COLO668 (cell line): ENCODE results near the gene GUCY1B1.
A peak's percentile ranks its signal among the peaks of the same experiment; 100 is the strongest.
"Not testable (repeated sequence)": the region's sequence is repeated elsewhere in the genome, so short reads cannot be mapped to it uniquely, and the experiment has no call there.

ENCODE experiments used
- DNase-seq: peaks from one replicate; lab custom pipeline; 2025; ENCODE audit not compliant: unreplicated experiment; lab: John Stamatoyannopoulos, UW

Gene GUCY1B1

GRCh38 chr4:155761916-155762315 lies 3.1 kb downstream of the GUCY1B1 start:
- no peak for DNase-seq

GRCh38 chr4:155762334-155762733 lies 3.5 kb downstream of the GUCY1B1 start:
- no peak for DNase-seq

DNA sequence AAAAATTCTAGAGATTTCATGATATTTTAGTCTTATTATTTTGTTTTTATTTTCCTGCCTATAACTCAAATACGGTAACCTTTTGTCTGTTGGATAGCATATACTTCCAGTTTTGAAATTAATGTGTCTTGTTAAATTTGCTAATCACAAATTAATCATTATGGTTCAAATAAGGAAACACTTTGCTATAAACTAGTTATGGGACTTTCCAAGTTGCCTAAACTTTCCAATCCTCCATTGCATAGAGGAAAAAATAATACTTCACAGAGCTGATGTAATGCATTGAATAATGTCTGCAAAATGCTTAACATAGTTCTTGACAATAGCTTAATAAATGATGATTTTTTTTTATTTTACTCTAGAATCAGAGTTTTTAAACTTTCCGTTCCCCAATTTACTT lies 4.7 kb downstream of the GUCY1B1 start:
- no peak for DNase-seq

GRCh38 chr4:155765149-155765548 lies 6.3 kb downstream of the GUCY1B1 start:
- DNase-seq: no peak

DNA sequence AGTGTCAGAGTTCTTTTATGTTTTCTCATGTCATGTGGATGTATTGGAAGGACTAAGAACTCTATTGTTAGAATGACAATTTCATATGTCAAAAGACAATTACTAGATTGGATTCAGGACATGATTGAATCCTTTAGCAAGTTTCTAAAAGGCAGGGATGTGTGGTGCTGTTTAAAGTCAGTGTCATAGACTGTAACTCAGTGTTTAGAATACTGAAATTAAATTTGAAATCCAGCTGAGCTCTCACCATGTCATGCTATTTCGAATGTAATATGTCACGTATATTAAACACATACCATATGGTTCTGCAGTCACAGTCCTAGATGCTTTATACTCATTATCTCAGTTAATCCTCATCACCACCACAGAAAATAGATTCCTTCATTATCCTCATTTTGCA lies 7.8 kb downstream of the GUCY1B1 start:
- no peak for DNase-seq

- no peak for DNase-seq
Measured at GRCh38 chr4:155768370-155768769, 9.5 kb downstream of the GUCY1B1 start.

- no peak for DNase-seq
Measured at GRCh38 chr4:155769090-155769489, 10.3 kb downstream of the GUCY1B1 start.

- DNase-seq: no peak
Measured at GRCh38 chr4:155772459-155773195, 13.8 kb downstream of the GUCY1B1 start.

- DNase-seq: no peak
Measured at GRCh38 chr4:155773196-155773800, 14.5 kb downstream of the GUCY1B1 start.

- no peak for DNase-seq
Measured at GRCh38 chr4:155774033-155774432, 15.2 kb downstream of the GUCY1B1 start.

- DNase-seq: no peak
Measured at GRCh38 chr4:155777971-155778735, 19.3 kb downstream of the GUCY1B1 start.

DNA sequence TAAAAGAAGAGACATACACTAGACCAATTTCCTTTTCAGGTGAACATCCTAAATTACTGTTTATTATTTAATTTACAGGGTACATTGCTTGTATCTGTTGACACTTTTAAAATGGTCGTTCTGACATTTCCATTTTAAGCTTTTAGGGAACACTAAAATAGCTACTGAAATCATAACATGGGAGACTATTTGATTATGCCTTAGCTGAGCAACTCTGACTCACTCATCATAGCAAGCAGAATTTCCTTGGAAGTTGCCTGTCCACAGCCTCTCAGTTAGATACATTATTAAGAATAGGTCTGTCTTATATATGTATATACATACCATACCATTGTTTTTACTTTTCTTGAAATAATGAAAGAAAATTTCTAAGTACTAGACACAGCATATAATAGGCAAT lies 22.0 kb downstream of the GUCY1B1 start:
- DNase-seq: no peak

- DNase-seq: no peak
Measured at GRCh38 chr4:155781249-155781831, 22.5 kb downstream of the GUCY1B1 start.

- DNase-seq: no peak
Measured at GRCh38 chr4:155784637-155785036, 25.8 kb downstream of the GUCY1B1 start.

DNA sequence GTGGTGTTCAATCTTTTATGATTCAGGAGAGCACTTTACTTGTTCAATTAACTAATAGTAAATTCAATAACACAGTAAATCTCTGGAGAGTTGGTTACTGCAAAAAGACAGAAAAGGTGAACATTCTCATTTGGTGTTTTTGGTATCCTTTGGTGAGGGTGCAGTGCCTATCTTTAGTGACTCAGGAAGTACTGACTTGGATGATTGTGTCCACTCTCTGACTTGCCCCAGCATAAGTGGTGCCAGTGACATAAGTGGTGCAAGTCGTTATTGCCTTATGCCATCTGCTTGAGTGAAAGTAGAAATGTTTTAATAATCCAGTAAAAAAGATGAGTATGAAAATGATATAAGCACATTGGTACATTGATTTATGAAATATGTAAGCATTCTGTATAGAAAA lies 27.0 kb downstream of the GUCY1B1 start:
- no peak for DNase-seq

DNA sequence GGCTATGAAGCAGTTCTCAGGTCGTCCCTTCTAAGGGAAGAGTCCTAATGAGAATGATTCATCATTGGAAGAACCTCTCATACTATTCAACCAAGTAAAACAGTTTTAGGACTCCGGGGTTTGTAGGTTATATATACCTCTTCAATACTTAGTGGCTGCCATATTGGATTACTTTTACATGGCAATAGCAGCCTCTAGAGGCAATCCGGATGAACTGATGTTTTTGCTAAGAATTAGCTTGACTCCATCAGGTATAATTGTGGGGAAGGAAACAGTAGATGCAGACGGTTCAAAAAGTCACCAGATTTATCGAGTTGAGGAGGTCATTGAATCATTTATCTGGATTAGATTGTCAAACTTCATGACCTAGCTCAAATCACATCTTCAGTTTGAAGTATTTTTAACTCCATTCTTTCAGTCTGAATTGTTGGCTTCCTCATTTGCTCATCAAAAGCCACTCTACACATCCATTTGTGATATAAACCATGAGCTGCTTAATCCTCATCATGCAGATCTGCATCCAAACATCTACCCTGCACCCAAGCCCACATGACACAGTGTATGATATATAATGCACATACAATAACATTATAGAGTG lies 28.4 kb downstream of the GUCY1B1 start:
- peak; percentile 3 for DNase-seq

DNA sequence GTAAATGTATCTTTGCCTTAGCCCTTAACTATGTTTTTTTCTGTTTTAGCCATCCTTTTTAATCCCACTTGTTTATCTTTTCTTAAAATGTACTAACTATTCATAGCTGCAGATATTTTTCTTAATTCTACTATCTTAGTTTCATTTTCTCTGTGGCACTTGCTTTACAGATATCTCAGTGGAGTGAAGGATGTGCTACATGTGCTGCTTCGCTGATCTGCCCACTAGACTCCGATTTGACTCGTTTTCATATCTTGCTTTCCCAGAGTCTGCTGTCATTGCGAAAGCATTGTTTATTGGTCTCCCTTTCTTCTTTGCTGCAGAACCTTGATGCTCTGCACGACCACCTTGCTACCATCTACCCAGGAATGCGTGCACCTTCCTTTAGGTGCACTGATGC lies 30.6 kb downstream of the GUCY1B1 start:
- no peak for DNase-seq

DNA sequence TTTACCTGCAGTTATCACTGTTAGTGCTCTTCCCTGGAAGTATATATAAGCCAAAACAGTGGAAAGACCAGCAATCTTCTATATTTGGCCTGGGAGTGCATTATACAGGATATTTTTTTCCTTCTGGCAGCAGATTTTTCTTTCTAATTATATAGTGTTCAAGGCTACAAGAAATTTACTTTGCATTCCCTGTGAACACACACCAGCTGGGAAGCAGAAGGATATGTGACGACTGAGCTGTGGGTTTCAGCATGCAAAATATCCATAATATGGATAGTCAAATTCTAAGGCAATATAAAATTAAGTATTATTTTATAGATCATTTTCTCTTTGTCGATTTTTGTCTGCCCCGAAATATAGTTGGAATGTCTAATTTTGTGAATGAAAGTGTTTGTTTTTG lies 31.2 kb downstream of the GUCY1B1 start:
- DNase-seq: no peak

GRCh38 chr4:155794589-155795236 lies 35.9 kb downstream of the GUCY1B1 start:
- DNase-seq: no peak

- DNase-seq: no peak
Measured at GRCh38 chr4:155795991-155796390, 37.2 kb downstream of the GUCY1B1 start.

- not testable (repeated sequence) for DNase-seq
Measured at GRCh38 chr4:155797581-155797980, 38.8 kb downstream of the GUCY1B1 start.
